HG03469 (cell line): Measurements from ENCODE around the gene CLC.
"Not testable (repeated sequence)": the region's sequence is repeated elsewhere in the genome, so short reads cannot be mapped to it uniquely, and the experiment has no call there.

ENCODE experiments used
- ATAC-seq: cut with Tn5 transposase; IDR thresholded peaks from one replicate; pipeline ENCODE4 v1.9.1; 2021; ENCODE audit warnings: mild to moderate bottlenecking, moderate library complexity, moderate number of reproducible peaks; ENCODE audit not compliant: unreplicated experiment

Gene CLC

GRCh38 chr19:39737891-39738290, at the start of gene CLC:
Gene CLC (minus strand): TSS chr19:39738029. CDS start chr19:39737952, 77 bp downstream.
- no peak for ATAC-seq

GRCh38 chr19:39780894-39781293, 43.1 kb upstream of the CLC start:
- ATAC-seq, result no peak

- no peak for ATAC-seq
Observed at GRCh38 chr19:39778763-39779162, 40.9 kb upstream of the CLC start, which contains the start of gene LEUTX. Gene LEUTX (plus strand): TSS chr19:39778854. CDS start chr19:39778921, 67 bp downstream.

GRCh38 chr19:39768786-39769185, 31.0 kb upstream of the CLC start:
- ATAC-seq, result no peak

DNA sequence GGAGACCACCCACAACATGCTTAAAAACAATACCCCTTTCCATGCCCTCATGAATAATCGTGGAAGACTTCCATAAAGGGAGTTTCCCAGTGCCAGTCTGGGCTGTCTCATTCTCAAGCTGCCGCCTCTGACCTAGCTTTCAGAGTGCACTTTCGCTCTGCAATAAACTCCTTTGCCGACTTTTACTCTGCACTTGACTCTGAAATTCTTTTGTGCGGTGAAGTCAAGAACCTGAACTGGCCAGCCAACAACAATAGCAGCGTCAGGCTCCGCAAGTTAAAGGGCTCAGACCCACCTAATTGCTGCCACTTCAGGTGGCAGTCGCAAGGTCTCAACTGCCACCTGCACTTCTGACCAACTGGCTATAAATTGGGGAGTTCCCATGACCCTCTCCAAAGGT, 30.5 kb upstream of the CLC start:
- no peak for ATAC-seq

DNA sequence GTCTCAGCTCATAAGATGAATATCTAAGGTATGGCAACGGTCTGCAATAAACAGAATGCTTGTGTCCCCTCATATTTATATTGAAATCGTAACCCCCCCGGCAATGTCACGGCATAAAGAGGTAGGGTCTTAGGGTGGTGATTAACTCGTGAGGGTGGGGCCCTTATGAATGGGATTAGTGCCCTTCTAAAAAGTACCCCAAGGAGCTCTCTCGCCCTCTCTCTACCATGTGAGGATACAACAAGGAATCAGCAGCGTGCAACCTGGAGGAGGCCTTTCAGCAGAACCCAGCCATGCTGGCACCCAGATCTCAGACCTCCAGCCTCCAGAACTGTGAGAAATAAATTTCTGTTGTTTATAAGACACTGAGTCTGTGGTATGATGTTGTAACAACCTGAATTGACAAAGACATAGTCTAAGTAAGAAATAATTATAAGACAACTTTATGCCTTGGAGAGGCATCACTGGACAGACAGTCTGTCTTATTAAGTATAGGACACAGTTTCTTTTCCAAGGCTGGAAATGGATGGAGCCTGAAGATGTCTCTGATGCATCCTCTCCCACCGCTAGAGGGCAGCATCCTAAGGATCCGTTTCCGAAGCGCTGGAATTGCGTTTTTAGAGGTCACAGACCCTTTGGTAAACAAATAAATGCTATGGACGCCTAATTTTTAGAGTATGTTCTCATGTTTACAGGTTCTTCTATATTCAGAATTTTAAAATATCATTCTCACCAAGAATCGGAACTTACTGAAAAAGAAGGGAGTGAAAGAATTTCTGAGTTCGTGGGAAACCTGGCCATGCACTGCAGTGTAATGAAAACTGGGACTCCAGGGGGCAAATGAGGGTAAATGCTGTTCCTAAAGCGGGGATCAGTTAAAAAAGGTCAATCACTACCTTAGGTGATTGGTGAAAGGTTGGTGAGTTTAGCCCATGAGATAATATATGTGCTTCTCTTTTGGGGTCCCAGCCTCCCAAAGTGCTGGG, 27.6 kb upstream of the CLC start:
- no peak for ATAC-seq

GRCh38 chr19:39761851-39762250, 24.0 kb upstream of the CLC start:
- ATAC-seq, result not testable (repeated sequence)

- no peak for ATAC-seq
Observed at GRCh38 chr19:39759457-39760184, 21.8 kb upstream of the CLC start.

DNA sequence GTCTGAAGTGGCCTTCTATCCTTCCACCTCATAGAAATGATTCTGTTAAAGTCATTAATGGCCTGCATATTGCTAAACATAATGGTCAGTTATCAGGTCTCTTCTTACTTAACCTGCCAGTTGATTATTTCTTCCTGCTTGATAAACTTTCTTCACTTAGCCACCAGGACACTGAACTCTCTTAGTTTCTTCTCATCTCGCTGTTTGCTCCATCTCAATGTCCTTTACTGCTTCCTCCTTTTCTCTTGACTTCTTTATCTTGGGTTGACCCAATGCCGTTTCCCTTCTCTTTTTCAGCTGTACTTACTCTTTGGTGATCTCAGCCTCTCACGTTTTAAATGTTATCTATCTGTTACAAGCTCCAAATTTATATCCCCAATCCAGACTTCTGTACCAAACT, 17.1 kb upstream of the CLC start:
- ATAC-seq, result no peak

DNA sequence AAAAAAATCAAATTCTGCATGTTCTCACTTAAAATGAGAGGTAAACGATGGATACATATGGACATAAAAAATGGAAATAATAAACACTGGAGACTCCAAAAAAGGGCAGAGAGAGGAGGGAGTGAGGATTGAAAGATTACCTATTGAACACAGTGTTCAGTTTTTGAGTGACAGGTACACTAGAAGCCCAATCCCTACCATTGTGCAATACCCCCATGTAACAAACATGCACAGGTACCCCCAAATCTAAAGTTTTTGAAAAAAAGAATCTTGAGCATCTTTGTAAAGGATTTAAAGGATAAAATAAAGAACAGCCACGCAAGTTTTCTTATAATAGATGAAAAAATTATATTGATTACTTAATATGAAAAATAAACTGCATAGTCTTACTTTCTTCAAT, 16.7 kb upstream of the CLC start:
- no peak for ATAC-seq

GRCh38 chr19:39752795-39753194, 15.0 kb upstream of the CLC start:
- ATAC-seq, result no peak

GRCh38 chr19:39752390-39752789, 14.6 kb upstream of the CLC start:
- no peak for ATAC-seq

DNA sequence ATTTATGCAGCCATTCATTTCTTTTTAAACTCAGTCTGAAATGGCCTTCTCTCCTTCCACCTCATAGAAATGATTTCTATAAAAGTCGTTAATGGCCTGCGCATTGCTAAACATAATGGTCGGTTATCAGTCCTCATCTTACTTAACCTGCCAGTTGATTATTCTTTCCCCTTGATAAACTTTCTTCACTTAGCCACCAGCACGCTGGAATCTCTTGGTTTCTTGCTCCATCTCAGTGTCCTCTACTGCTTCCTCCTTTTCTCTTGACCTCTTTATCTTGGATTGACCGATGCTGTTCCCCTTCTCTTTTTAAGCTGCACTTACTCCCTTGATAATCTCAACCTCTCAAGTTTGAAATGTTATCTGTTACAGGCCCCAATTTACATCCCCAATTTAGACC, 12.2 kb upstream of the CLC start:
- no peak for ATAC-seq

DNA sequence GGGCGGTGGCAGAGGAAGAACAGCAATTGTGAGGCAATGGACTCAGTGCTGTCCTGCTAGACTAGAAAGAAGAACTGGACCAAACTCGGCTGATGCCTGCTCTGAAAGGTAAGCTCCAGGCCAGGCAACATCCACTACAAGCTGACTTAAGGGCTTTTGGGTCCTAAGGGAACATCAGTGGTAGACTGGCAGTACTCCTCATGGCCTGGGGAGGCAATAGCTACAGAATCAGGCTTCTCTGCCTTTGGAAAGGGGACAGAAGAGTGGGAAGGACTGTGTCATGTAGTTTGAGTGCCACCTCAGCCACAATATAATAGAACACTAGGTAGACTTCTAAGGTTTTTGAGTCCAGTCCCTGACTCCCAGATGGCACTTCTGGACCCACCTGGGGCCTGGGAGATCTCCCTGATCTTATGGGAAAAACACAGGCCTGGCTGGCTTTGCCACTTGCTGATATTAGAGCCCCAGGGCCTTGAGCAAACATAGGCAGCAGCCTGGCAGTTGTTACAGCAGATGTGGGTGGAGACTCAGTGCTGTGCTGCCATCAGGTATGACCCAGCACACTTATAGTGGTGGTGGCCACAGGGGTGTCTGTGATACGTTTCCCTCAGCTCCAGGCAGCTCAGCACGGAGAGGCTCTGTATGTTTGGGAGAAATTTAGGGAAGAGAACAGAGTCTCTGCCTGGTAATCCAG, 9.2 kb upstream of the CLC start:
- ATAC-seq, result no peak

- no peak for ATAC-seq
Observed at GRCh38 chr19:39745643-39746042, 7.8 kb upstream of the CLC start.

GRCh38 chr19:39740395-39740794, 2.6 kb upstream of the CLC start:
- ATAC-seq, result no peak

DNA sequence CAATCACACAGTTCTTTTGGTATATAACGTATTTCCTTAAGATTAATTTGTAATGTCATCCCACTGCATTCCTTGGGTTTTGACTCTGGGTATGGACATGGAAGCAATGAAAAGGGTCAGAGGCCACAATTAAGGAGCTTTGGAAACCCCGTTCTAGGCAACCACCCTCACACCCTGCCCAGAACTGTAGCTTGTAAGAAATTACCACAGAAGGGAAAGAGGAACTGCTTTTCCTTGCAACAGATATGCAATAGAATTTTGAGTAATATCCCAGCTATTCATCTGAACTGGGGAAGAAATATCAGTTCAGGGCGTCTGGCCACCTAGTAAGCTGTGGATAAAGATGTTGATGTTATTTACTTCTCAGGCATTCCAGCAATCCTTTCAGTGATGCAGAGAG, 985 bp upstream of the CLC start:
- no peak for ATAC-seq

GRCh38 chr19:39737351-39737750, 478 bp downstream of the CLC start:
- no peak for ATAC-seq

- ATAC-seq, result no peak
Observed at GRCh38 chr19:39736088-39736487, 1.7 kb downstream of the CLC start.

DNA sequence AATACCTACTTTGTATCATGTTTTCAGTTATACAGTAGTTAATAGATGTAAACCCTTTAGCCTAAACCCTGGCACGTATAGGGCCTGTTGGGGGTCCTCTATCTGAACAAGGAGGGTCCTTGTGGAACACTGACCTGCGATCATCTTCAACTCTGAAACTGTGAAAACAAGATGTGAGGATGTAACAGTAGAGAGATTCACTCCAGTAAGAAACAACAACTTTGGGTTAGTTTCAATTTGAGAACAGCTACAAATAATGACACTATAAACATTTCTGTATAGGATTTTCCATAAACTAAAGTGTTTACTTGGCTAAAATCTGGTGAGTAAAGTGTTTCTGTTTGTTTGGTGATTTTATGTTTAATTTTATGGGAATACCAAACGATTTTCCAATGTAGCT, 2.1 kb downstream of the CLC start:
- ATAC-seq, result no peak

GRCh38 chr19:39733841-39734240, 4.0 kb downstream of the CLC start:
- ATAC-seq, result no peak
